Heart right ventricle (tissue), 16 donors: ENCODE measurements around the gene RNF113B. TPM values are rescaled to one million over a fixed set of nuclear protein-coding genes. Genes with fewer than 3 reads are reported as not detected.

Experiments used
- ATAC-seq, 8 donors: fragments of 200-7000 bp; cut with Tn5 transposase; one replicate each; pipeline ENCODE4 v1.9.1; 2020; ENCODE audit warnings: mild to moderate bottlenecking in 8 of 8, moderate library complexity in 8 of 8, moderate number of reproducible peaks in 1 of 8
- DNase-seq, 2 donors: peaks; one replicate each; pipeline ENCODE4 v3.0.0-alpha.2; 2020
- H3K27ac ChIP-seq, 10 donors: fragments of 200-600 bp; sonication (generic) in 2 of 10; one replicate each; pipeline versions ENCODE4 v1.5.0 to v1.8.0; 2020 to 2022; ENCODE audit warnings: mild to moderate bottlenecking in 3 of 10
- H3K27me3 ChIP-seq, 7 donors: fragments of 200-600 bp; one replicate each; pipeline ENCODE4 v1.8.0; 2021 to 2022; ENCODE audit warnings: mild to moderate bottlenecking in 2 of 7
- H3K36me3 ChIP-seq, 9 donors: fragments of 200-600 bp; sonication (generic) in 1 of 9; one replicate each; pipeline versions ENCODE4 v1.5.0 to v1.8.0; 2020 to 2022; ENCODE audit warnings: mild to moderate bottlenecking in 2 of 9
- H3K4me1 ChIP-seq, 9 donors: fragments of 200-600 bp; sonication (generic) in 1 of 9; one replicate each; pipeline versions ENCODE4 v1.5.0 to v1.8.0; 2020 to 2022; ENCODE audit warnings: mild to moderate bottlenecking in 4 of 9
- H3K4me3 ChIP-seq, 10 donors: fragments of 200-600 bp; sonication (generic) in 2 of 10; one replicate each; pipeline versions ENCODE4 v1.5.0 to v1.8.0; 2020 to 2022; ENCODE audit warnings: mild to moderate bottlenecking in 7 of 10, moderate library complexity in 2 of 10
- H3K9me3 ChIP-seq, 11 donors: fragments of 200-600 bp in 10 of 11; sonication (generic) in 2 of 11; one replicate each; pipeline versions ENCODE4 v1.5.0 to v1.8.0; 2013 to 2022; ENCODE audit warnings: mild to moderate bottlenecking in 2 of 11, control low read depth in 1 of 11, moderate library complexity in 1 of 11
- CTCF ChIP-seq, 9 donors: fragments of 200-600 bp; sonication (generic) in 2 of 9; IDR thresholded peaks; one replicate each; pipeline versions ENCODE4 v1.5.0 to v1.8.0; 2021 to 2022; ENCODE audit warnings: antibody characterized with exemption in 9 of 9, mild to moderate bottlenecking in 5 of 9, moderate library complexity in 1 of 9
- WGBS, 2 donors: extraction: QIAGEN DNeasy Blood & Tissue Kit; methylation state at CpG; one replicate each; pipeline ENCODE4 v1.1.7; 2013; ENCODE audit warnings: inconsistent platforms in 1 of 2; 5-methylcytosine and 5-hydroxymethylcytosine counted together
- intact Hi-C, 10 donors: fragments of 100-400 bp; cut with DNase I; formaldehyde crosslinking; loops; one replicate each; pipeline versions ENCODE4 v1.11.1 to v1.14.2; 2022
- polyA plus RNA-seq, 2 donors: library from polyadenylated mRNA; stranded (reverse); fragments of 200-250 nt; gene quantifications; one replicate each; pipeline ENCODE4 v1.2.3, GENCODE V29; 2013
- total RNA-seq, 10 donors: library from RNA; stranded (reverse); fragmentation: NEBNext Ultra II Directional in 3 of 10; extraction: Animal tissue kit (Norgen Biotek cat#: 25700) in 3 of 10; gene quantifications; one replicate each; pipeline versions ENCODE4 v1.2.1 to v1.2.4, GENCODE V29; 2021 to 2023
- donor health status: Arrhythmogenic right ventricular cardiomyopathy.
- donor health status: ischemic (EF 13 %, LVEDD 7.1; RV severe dilation, severe dysfunction).
- donor health status: healthy with polysubstance abuse.
- donor health status: DM: no; HTN: yes; CAD: no.
- donor health status: DM: no; HTN: no; CAD: no.
- donor health status: ischemic (EF 25% LVEDD 6.9; RV normal size, moderate dysfunction).
- donor health status: ischemic (EF 25% LVEDD 5.7; RV mildly dilated, moderate dysfunction).
- donor health status: healthy.
- donor health status: DM: yes; HTN: yes; CAD: no.
- donor health status: Ischemic cardiomyopathy.
- donor health status: ischemic (EF 35%, LVEDD 5.7; RV mildly dilated, moderate dysfunction).
- donor health status: nonischemic (EF 11% LVEDD 7.7; RV severe dilation, severe dysfunction).
- donor health status: DM: yes; HTN: yes; CAD: no.
- donor health status: PGD.
- donor health status: ischemic (EF 29% LVEDD 5.4; RV normal size, mild dysfunction).
- donor health status: nonischemic (EF 23%, LVEDD 6.1; RV moderate dilation, normal function).

The RNF113B gene
- total and polyA plus RNA-seq, 12 donors: not detected

- H3K27me3 ChIP-seq: no peaks in the 10 kb centered on the region
- peak in 4 of 8 donors; percentile 42 to 84 (median 70) for ATAC-seq
- peaks cover 0 to 28% (median 6%) of the 10 kb centered on the region in 9 donors for H3K4me1 ChIP-seq
- intact Hi-C loops: no loop called here
- no peak overlapping the region for H3K4me3 ChIP-seq
- TF ChIP-seq CTCF (IDR thresholded peaks at IDR 0.05): no peak
- 45 to 46% methylated on average over 4 of the region's 4 CpGs for WGBS, 2 donors
- H3K9me3 ChIP-seq: peaks cover 0 to 30% (median 15%) of the 10 kb centered on the region in 11 donors
- H3K36me3 ChIP-seq: no peaks in the 10 kb centered on the region
- H3K27ac ChIP-seq: peak overlapping the region in 4 of 10 donors; percentile 61 to 87 (median 80)
- DNase-seq: no peak
These were observed 29.9 kb upstream of the RNF113B start for GRCh38 chr13:98206946-98207345.

GRCh38 chr13:98204546-98204945, 27.5 kb upstream of the RNF113B start:
- intact Hi-C loops: no loop called here
- no peak for TF ChIP-seq CTCF (IDR thresholded peaks at IDR 0.05)
- Histone ChIP-seq H3K27ac (no peak overlapping the region), H3K4me1 (peaks cover 0 to 31% (median 6%) of the 10 kb centered on the region in 9 donors), H3K27me3 (no peaks in the 10 kb centered on the region), H3K4me3 (no peak overlapping the region), H3K9me3 (peaks cover 0 to 30% (median 15%) of the 10 kb centered on the region in 11 donors), H3K36me3 (no peaks in the 10 kb centered on the region)
- ATAC-seq (no peak), DNase-seq (no peak)
- WGBS, 2 donors: 100% methylated on average over 2 of the region's 2 CpGs

- 78 to 90% methylated on average over 8 of the region's 8 CpGs for WGBS, 2 donors
- peaks cover 0 to 30% (median 15%) of the 10 kb centered on the region in 11 donors for H3K9me3 ChIP-seq
- intact Hi-C loops: no loop called here
- no peak for ATAC-seq
- no peaks in the 10 kb centered on the region for H3K36me3 ChIP-seq
- no peak overlapping the region for H3K4me3 ChIP-seq
- H3K4me1 ChIP-seq: peaks cover 0 to 29% (median 6%) of the 10 kb centered on the region in 9 donors
- no peaks in the 10 kb centered on the region for H3K27me3 ChIP-seq
- TF ChIP-seq CTCF (IDR thresholded peaks at IDR 0.05): no peak
- no peak for DNase-seq
- H3K27ac ChIP-seq: no peak overlapping the region
These were observed 26.7 kb upstream of the RNF113B start for GRCh38 chr13:98203646-98204326.

- Histone ChIP-seq H3K9me3 (peaks cover 0 to 30% (median 15%) of the 10 kb centered on the region in 11 donors), H3K4me3 (no peak overlapping the region), H3K27ac (no peak overlapping the region), H3K27me3 (no peaks in the 10 kb centered on the region), H3K4me1 (peaks cover 0 to 23% (median under 1%) of the 10 kb centered on the region in 9 donors), H3K36me3 (no peaks in the 10 kb centered on the region)
- TF ChIP-seq CTCF (IDR thresholded peaks at IDR 0.05): no peak
- peak in 1 of 2 donors; percentile 28 for DNase-seq
- peak in 1 of 8 donors; percentile 45 for ATAC-seq
- intact Hi-C loops: no loop called here
- 62 to 63% methylated on average over 6 of the region's 6 CpGs for WGBS, 2 donors
These were observed 24.9 kb upstream of the RNF113B start for GRCh38 chr13:98201984-98202383.
